Uterus (tissue), 2 donors: ENCODE measurements around the gene KDM1B.

Experiments
- POLR2A ChIP-seq, 2 donors: fragments of 450-650 bp; IDR thresholded peaks; one replicate each; pipeline ENCODE4 v1.6.1; 2016; ENCODE audit warnings: antibody characterized with exemption in 2 of 2, mild to moderate bottlenecking in 1 of 2, moderate library complexity in 1 of 2
- TF ChIP-seq, protein P1 (sequence below), 4 experiments: fragments of 200-600 bp in 2 of 4; fragments of 450-650 bp in 2 of 4; sonication (generic) in 2 of 4; IDR thresholded peaks; one replicate each; pipeline ENCODE4 v1.5.1; 2016 to 2019; ENCODE audit warnings: antibody characterized with exemption in 4 of 4, mild to moderate bottlenecking in 2 of 4, moderate library complexity in 1 of 4

DNA sequence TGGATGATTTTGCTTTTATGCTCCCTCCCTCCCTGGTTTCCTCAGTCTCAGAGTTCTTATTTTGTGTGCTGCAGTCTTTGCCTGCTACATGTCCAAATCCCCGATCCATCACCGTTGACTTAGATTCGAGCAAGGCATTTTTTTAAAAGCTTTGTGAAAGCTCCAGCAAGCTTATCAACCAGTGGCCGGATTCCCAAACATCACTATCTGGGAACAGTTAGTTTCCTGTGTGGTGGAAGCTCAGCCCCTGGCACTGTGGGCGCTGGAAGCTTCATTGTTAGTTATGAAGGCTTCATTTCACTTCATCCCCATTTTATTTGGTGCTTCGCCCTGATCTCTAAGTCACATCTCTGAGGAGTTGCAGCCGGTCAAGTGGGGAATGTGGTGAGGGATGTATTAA, 64.4 kb downstream of the KDM1B start:
- TF ChIP-seq, protein P1, sequence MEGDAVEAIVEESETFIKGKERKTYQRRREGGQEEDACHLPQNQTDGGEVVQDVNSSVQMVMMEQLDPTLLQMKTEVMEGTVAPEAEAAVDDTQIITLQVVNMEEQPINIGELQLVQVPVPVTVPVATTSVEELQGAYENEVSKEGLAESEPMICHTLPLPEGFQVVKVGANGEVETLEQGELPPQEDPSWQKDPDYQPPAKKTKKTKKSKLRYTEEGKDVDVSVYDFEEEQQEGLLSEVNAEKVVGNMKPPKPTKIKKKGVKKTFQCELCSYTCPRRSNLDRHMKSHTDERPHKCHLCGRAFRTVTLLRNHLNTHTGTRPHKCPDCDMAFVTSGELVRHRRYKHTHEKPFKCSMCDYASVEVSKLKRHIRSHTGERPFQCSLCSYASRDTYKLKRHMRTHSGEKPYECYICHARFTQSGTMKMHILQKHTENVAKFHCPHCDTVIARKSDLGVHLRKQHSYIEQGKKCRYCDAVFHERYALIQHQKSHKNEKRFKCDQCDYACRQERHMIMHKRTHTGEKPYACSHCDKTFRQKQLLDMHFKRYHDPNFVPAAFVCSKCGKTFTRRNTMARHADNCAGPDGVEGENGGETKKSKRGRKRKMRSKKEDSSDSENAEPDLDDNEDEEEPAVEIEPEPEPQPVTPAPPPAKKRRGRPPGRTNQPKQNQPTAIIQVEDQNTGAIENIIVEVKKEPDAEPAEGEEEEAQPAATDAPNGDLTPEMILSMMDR (IDR thresholded peaks at IDR 0.05) = no peak
- TF ChIP-seq POLR2A (IDR thresholded peaks at IDR 0.05) = no peak
